GM12872 (cell line): ENCODE data around the gene PTPRK.

ENCODE experiments used
- TF ChIP-seq, protein P1 (sequence below): IDR thresholded peaks from 3 replicates; pipeline ENCODE4 v1.5.1; 2011; ENCODE audit warnings: low read depth, mild to moderate bottlenecking, low read length, moderate library complexity; ENCODE audit not compliant: insufficient read depth

The PTPRK gene

GRCh38 chr6:127938701-127939100 lies 581.7 kb downstream of the PTPRK start:
- TF ChIP-seq, protein P1, sequence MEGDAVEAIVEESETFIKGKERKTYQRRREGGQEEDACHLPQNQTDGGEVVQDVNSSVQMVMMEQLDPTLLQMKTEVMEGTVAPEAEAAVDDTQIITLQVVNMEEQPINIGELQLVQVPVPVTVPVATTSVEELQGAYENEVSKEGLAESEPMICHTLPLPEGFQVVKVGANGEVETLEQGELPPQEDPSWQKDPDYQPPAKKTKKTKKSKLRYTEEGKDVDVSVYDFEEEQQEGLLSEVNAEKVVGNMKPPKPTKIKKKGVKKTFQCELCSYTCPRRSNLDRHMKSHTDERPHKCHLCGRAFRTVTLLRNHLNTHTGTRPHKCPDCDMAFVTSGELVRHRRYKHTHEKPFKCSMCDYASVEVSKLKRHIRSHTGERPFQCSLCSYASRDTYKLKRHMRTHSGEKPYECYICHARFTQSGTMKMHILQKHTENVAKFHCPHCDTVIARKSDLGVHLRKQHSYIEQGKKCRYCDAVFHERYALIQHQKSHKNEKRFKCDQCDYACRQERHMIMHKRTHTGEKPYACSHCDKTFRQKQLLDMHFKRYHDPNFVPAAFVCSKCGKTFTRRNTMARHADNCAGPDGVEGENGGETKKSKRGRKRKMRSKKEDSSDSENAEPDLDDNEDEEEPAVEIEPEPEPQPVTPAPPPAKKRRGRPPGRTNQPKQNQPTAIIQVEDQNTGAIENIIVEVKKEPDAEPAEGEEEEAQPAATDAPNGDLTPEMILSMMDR: no peak

DNA sequence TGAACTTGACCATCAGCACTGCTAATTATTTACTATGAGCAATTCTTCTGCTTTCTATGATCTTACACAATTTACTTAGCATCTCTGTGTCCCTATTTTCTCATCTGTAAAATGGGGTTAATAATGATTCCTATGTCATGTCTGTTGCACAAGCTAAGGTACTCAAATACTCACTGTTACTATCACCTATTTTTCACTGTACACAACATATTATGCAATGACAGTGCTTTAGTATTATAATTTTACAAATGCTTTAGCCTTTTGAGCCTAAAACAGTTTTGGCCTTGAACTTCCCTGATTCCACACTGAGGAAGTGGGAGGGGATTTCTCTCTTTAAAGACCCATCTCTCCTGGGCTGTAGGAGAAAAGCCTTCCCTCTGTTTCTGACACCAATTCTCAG lies 582.7 kb downstream of the PTPRK start:
- TF ChIP-seq, protein P1: no peak

- TF ChIP-seq, protein P1: no peak
Observed at GRCh38 chr6:127937102-127937501, 583.3 kb downstream of the PTPRK start.

GRCh38 chr6:127934956-127935355 lies 585.4 kb downstream of the PTPRK start:
- TF ChIP-seq, protein P1: no peak

GRCh38 chr6:127933852-127934840 lies 586.3 kb downstream of the PTPRK start:
- TF ChIP-seq, protein P1: no peak

GRCh38 chr6:127933137-127933536 lies 587.3 kb downstream of the PTPRK start:
- TF ChIP-seq, protein P1: no peak

GRCh38 chr6:127932708-127933107 lies 587.7 kb downstream of the PTPRK start:
- TF ChIP-seq, protein P1: no peak
